Fibroblast of skin of right biceps (primary cell): ENCODE results near the gene SF1.
A peak's percentile ranks its signal among the peaks of the same experiment; 100 is the strongest.

Source experiments
- DNase-seq: peaks from one replicate; pipeline ENCODE4 v3.0.0-alpha.2; 2013

The SF1 gene

GRCh38 chr11:64777449-64778222, 706 bp downstream of the SF1 start:
- DNase-seq: peak; percentile 86

GRCh38 chr11:64776875-64777274, 1.5 kb downstream of the SF1 start:
- no peak for DNase-seq

DNA sequence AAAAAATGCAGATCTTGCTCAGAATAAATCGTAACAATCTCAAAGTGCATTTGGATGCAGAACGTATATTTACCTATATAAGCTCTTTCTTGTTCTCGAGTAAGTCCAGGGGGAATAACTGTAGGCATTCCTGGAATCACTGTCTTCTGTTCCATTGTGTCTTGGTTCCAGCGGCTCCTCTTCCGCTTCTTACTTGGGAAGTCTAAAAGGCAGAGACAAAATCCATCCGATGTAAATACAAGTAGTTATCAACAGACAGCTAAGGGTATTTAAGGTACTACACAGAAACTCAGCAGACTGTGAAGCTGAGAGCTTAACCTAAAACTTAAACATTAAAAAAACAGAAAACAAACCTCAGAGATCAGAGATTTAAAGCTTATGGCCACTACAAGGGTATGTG, 1.9 kb downstream of the SF1 start:
- DNase-seq: no peak

DNA sequence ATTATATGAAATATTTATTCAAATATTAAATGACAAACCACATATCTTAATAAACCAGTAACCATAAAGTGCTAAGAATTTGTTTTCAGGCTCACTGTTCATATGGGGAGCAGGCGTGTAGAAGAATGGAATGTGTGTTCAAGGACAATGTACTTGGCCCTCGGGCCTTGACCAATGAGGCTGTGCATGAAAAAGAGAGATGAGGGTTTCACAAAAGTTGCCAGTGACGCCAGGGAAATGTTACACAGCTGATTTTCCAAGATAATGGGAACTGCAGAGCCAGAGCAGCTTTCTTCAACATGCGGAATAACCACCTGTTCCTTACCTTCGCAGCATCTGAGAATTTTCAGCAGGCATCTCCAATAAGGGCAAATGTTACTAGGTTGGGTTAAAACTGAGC, 4.2 kb downstream of the SF1 start:
- no peak for DNase-seq

- no peak for DNase-seq
Observed at GRCh38 chr11:64772303-64773018, 5.9 kb downstream of the SF1 start.

DNA sequence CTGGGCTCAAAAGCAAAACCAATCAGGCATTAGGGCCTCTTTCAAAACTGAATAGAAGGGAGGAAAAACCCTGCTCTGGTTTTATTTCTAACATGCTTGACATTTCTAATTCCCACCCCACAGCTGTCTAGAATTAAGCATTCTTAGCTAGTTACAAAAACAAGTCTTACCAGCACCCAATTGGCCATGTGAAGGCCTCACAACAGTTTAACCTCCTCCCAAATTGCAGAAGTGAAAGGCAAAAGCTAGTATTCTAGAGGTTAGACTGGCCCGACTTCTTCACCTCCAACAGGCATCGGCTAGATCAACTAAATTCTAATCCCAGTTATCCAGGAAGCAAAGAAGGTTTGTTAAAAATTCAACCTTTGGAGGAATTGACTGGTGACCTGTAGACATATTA, 6.5 kb downstream of the SF1 start:
- no peak for DNase-seq

DNA sequence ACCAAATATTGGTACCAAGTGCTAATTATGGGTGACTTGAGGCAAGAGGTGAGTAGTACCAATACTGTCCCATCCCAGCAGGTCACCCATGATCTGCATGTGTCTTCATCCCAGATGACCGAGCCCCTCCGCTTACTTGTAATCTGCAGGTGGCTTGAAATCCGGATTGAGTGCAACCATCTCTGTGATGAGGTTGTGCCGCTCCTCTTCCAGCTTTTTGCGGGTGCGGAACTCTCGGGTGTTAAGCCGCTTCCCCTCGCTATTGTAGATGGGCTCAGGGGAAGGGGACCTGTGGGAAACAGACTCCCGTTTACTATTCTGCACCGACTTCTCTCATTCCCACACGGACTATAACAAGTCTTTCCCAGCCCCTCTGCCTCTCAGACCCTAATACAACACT, 8.2 kb downstream of the SF1 start:
- DNase-seq: no peak

GRCh38 chr11:64769283-64769682, 9.1 kb downstream of the SF1 start:
- no peak for DNase-seq

DNA sequence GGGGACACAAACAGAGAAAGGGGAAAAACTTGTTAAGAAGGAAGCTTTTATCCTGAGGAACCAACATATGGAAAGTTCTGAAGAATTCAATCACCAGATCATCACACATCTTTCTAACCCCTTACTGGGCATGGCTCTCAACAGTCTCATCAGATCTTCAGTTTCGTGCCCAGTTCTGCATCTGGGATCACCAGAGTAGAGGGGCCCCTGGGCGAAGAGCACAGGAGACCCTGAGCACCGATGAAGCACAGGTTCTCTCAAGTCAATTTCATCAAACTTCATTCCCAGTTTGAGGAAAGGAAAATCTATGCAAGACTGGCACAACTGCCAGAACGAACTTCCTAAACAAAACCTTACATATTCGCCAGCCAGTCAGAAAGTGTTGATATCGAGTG, 10.0 kb downstream of the SF1 start:
- no peak for DNase-seq

GRCh38 chr11:64767344-64768299, 10.7 kb downstream of the SF1 start:
- DNase-seq: peak; percentile 66

DNA sequence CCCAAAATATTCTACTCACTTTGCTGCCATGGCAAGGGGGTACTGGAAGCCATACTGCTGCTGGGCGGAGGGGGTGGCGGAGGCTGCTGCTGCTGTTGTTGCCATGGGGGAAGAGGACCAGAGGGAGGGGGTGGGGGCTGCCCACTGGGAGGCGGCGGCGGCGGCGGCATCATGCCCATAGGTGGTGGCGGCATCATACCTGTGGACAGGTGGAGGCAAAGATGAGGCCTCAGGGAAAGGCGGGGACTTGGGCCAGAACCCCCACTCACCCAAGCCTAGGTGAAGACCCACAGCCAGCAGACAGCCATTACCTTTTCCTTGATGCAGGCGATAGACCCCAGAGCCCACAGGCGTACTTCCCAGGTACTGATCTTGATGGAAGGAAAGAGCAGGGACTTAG, 11.5 kb downstream of the SF1 start:
- DNase-seq: no peak

DNA sequence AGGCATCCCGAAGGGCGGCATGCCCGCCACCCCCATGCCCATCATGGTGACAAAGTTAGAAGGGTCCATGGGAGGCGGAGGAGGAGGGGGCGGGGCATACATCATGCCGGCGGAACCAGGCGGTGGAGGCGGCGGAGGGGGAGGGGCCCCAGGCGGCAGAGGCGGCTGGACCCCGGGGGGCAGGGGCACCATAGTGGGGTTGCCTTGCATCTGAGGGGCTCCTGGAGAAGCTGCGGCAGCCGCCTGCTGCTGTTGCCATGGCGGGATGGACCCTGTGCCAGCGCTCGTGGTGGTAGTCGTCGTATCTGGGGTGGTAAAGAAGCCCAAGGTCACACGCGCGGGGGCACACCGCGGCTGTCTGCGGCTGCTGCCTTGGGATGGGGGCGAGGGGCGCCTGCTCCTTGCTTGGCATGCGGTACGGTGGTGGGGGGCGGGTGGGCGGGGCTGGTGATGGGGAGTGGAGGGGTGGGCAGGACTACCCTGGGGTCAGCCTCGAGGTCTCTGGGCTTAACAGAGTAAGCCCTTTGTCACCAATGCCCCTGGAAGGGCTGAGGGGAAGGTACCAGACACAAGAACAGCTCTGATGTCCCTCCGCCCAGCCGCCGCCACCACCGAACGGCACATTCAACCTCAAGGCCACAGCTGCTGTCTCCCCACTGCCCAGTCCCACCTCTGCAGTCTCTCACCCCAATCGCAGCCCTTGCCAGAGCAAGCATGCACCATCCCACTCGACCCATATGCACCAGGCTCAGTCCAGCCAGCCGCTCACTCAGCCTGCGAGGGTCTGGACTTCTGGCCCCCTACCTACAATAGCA, 12.3 kb downstream of the SF1 start:
- DNase-seq: no peak

DNA sequence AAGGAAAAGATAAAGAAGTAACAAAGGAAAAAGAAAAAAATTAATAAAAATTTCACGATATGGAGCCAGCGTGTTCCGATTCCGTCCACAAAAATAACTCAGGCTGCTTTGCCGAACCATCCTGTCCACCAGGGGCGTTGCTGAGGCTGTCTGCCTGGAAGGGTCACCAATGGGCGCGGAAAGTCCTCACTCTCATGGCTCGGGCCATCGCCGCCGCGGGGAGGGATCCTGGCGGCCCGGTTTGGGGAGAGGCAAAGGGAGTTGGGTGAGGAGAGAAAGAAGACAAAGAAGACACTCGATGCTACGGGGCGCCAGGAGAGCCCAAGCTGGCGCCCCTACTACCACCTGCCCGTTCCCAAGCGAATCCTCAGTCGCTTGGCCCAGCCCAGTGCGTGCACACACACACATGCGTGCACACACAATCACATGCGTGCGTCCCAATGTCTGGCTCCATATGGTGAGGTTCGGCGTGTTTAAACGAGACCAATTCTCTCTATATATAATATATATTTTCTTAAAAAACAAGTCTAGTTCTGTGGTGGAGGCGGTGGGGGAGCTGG, 13.0 kb downstream of the SF1 start:
- DNase-seq: no peak

DNA sequence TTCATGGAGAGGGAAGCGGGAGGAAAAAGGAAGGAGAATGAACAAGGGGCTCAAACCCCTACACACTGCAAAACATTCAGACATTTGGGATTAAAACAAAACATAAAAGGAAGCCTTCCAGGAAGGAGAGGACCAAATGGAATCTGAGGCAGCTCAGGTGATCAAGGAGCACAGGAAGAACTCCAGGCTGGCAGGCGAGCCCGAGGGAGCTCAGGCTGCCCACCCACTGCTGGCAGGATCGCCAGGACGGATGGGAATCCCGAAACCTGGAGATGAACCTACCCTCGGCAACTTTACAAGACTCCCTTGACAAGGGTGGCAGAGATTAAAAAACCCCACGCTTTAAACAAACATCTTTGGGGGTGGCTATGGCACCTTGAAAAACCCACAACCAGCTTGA, 13.6 kb downstream of the SF1 start:
- no peak for DNase-seq

- no peak for DNase-seq
Observed at GRCh38 chr11:64764040-64764611, 14.2 kb downstream of the SF1 start.

GRCh38 chr11:64763526-64764039, 14.8 kb downstream of the SF1 start:
- no peak for DNase-seq

- peak; percentile 75 for DNase-seq
Observed at GRCh38 chr11:64762674-64763525, 15.4 kb downstream of the SF1 start.

- DNase-seq: no peak
Observed at GRCh38 chr11:64762277-64762673, 16.1 kb downstream of the SF1 start.

DNA sequence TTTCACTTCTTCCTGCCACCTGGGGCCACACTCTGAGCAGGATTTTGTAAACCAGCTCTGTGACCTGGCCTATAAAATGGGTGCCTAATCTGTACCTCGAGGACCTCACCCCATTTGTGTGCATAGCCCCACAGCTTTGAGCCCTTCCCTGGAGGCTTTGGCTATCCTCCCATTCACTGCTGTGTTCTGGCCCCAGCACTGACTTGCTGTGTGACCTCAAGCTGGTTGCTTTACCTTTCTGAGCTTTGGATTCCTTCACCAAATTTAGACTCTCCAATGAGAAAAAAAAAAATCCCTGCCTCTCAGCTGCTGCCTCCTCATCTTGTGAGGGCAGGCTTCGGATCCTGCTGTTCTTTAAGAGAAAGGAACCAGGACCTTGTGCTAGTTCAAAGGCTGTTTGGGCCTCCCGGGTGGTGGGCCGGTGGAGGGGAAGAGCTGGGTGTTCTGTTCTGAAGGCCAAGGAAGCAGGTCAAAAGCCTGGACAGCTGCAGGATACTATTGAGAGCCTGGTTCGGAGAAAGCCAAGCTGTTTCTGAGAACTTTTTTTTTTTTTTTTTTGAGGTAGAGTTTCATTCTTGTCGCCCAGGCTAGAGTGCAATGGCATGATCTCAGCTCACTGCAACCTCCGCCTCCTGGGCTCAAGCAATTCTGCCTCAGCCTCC, 17.5 kb downstream of the SF1 start:
- DNase-seq: no peak
